ENCODE measurements around the gene CSF1R. TPM values are rescaled to one million over a fixed set of nuclear protein-coding genes. Genes with fewer than 3 reads are reported as not detected.

Gene CSF1R
- polyA plus RNA-seq, 1 of the 3 experiments (the other 2 are of a cell fraction), result 0.25 TPM

GRCh38 chr5:150133581-150134197 lies 47.3 kb upstream of the CSF1R start:
- Histone ChIP-seq H3K4me1 (ENCODE audit: control insufficient read depth in 1 of 2, insufficient read depth in 2 of 2, low read depth in 1 of 2, low read length in 1 of 2) (peaks cover 19 to 29% of the 10 kb centered on the region in 2 experiments), H3K4me2 (no peak overlapping the region), H4K20me1 (ENCODE audit: insufficient read depth) (no peaks in the 10 kb centered on the region), H2AFZ (ENCODE audit: low read depth) (no peak overlapping the region), H3K9me2 (no peaks in the 10 kb centered on the region), H3K27me3 (ENCODE audit: insufficient read depth) (no peaks in the 10 kb centered on the region), H3K27ac (ENCODE audit: low read depth in 2 of 2, low read length in 1 of 2) (no peak overlapping the region), H3K9me3 (no peaks in the 10 kb centered on the region), H3F3A (replicated peaks; ENCODE audit: insufficient read depth) (no peaks in the 10 kb centered on the region), H3K36me3 (replicated peaks in 1 of 2; ENCODE audit: control insufficient read depth in 1 of 2, insufficient read depth in 2 of 2, low read length in 1 of 2) (peaks cover 24 to 70% of the 10 kb centered on the region in 2 experiments), H3K79me2 (ENCODE audit: insufficient read depth) (peaks cover 10% of the 10 kb centered on the region; the same call in 1 of the 2 replicates), H3K4me3 (ENCODE audit: low read depth in 2 of 2, low read length in 1 of 2) (no peak overlapping the region), H3K9ac (no peak overlapping the region)
- ChIA-PET POLR2A (no interaction called here), CTCF (interaction anchor here (3.6 to 12.5 kb wide), 3 partner anchors 42 to 85 kb away, joined by 43 to 173 read pairs (median 90); no protein-coding TSS in a partner anchor)
- TF ChIP-seq GABPA (IDR thresholded peaks at IDR 0.05; ENCODE audit: low read depth), result no peak
- TF ChIP-seq GATA2 (CRISPR knock-in tag; IDR thresholded peaks at IDR 0.05), result no peak
- no peak for TF ChIP-seq MEF2A (IDR thresholded peaks at IDR 0.05; ENCODE audit: borderline replicate concordance, low read depth)
- TF ChIP-seq REST (IDR thresholded peaks at IDR 0.05; ENCODE audit: low read depth, low read length), result no peak
- no peak for DNase-seq
- WGBS (ENCODE audit: low lambda C conversion rate), result 94% methylated on average over 16 of the region's 16 CpGs

- Histone ChIP-seq H3K9me3 (no peaks in the 10 kb centered on the region), H4K20me1 (ENCODE audit: insufficient read depth) (no peaks in the 10 kb centered on the region), H3K27me3 (ENCODE audit: insufficient read depth) (no peaks in the 10 kb centered on the region), H3K9ac (no peak overlapping the region), H3K27ac (ENCODE audit: low read depth in 2 of 2, low read length in 1 of 2) (no peak overlapping the region), H3K9me2 (no peaks in the 10 kb centered on the region), H3K4me2 (no peak overlapping the region), H3K4me1 (ENCODE audit: control insufficient read depth in 1 of 2, insufficient read depth in 2 of 2, low read depth in 1 of 2, low read length in 1 of 2) (peaks cover 9 to 19% of the 10 kb centered on the region in 2 experiments), H3K79me2 (ENCODE audit: insufficient read depth) (peaks cover 3% of the 10 kb centered on the region; the same call in 1 of the 2 replicates), H3F3A (replicated peaks; ENCODE audit: insufficient read depth) (no peaks in the 10 kb centered on the region), H3K4me3 (ENCODE audit: low read depth in 2 of 2, low read length in 1 of 2) (no peak overlapping the region), H2AFZ (ENCODE audit: low read depth) (no peak overlapping the region), H3K36me3 (replicated peaks in 1 of 2; ENCODE audit: control insufficient read depth in 1 of 2, insufficient read depth in 2 of 2, low read length in 1 of 2) (peaks cover 32 to 74% of the 10 kb centered on the region in 2 experiments)
- WGBS (ENCODE audit: low lambda C conversion rate), result 98% methylated on average over 12 of the region's 22 CpGs
- DNase-seq, result no peak
- ChIA-PET POLR2A (no interaction called here), CTCF (interaction anchor here (3.5 to 12.5 kb wide), 3 partner anchors 21 to 84 kb away, joined by 24 to 173 read pairs (median 90); partner anchors contain the start of gene PDGFRB)
- TF ChIP-seq GATA2 (CRISPR knock-in tag; IDR thresholded peaks at IDR 0.05) (no peak), MAX (IDR thresholded peaks at IDR 0.05; ENCODE audit: low read depth) (no peak), JUND (IDR thresholded peaks at IDR 0.05) (no peak), ZBTB33 (IDR thresholded peaks at IDR 0.05; ENCODE audit: borderline replicate concordance, low read depth) (no peak), POLR2AphosphoS5 (IDR thresholded peaks at IDR 0.05; ENCODE audit: low read depth, low read length) (no peak), RAD21 (IDR thresholded peaks at IDR 0.05; ENCODE audit: low read length) (no peak), PBX3 (IDR thresholded peaks at IDR 0.05) (no peak), SMC3 (IDR thresholded peaks at IDR 0.05; ENCODE audit: low read depth, low read length) (no peak), GABPA (IDR thresholded peaks at IDR 0.05; ENCODE audit: low read depth) (no peak), USF2 (IDR thresholded peaks at IDR 0.05; ENCODE audit: borderline replicate concordance, low read depth, low read length) (no peak), CTCF (IDR thresholded peaks at IDR 0.05) (no peak), RFX5 (IDR thresholded peaks at IDR 0.05; ENCODE audit: low read length) (no peak), EP300 (IDR thresholded peaks at IDR 0.05; ENCODE audit: borderline replicate concordance in 1 of 2, low read depth in 1 of 2, low read length in 1 of 2) (no peak), FOXJ3 (CRISPR knock-in tag; IDR thresholded peaks at IDR 0.05) (no peak), MXI1 (IDR thresholded peaks at IDR 0.05; ENCODE audit: low read depth, low read length) (no peak)
Observed at GRCh38 chr5:150132740-150133139, 46.4 kb upstream of the CSF1R start.
